Activated CD4-positive, alpha-beta T cell treated with anti-CD3 and anti-CD28 coated beads for 36 hours (primary cell): ENCODE measurements around the gene IL3. TPM values are rescaled to one million over a fixed set of nuclear protein-coding genes. Genes with fewer than 3 reads are reported as not detected.

Experiments
- total RNA-seq, 2 experiments: library from RNA; stranded (reverse); gene quantifications; one replicate each; pipeline ENCODE4 v1.2.3, GENCODE V29; 2021

IL3 gene
- total RNA-seq, 2 experiments from 2014 or later = 10.8 to 11.6 TPM

Other genes with a start within 250 kb of the IL3 start
- gene MEIKIN, start 115.0 kb upstream of the IL3 start, total RNA-seq = not detected
- gene ACSL6, start 49.0 kb upstream of the IL3 start, total RNA-seq = 1 to 10 TPM; 3.1 to 3.3 TPM
- 10 to 100 TPM; 52.6 to 59.5 TPM for gene CSF2, start 13.1 kb downstream of the IL3 start, total RNA-seq
- 1 to 10 TPM; 6.1 to 8.9 TPM for gene P4HA2, start 167.2 kb downstream of the IL3 start, total RNA-seq
- under 1 TPM; 0.21 to 0.23 TPM for gene PDLIM4, start 197.0 kb downstream of the IL3 start, total RNA-seq
- gene SLC22A4, start 233.7 kb downstream of the IL3 start, total RNA-seq = 1 to 10 TPM in 1 of 2 experiments, under 1 TPM in 1; 0.66 to 1.1 TPM